Measurements from ENCODE around the gene ETV3. TPM values are rescaled to one million over a fixed set of nuclear protein-coding genes. Genes with fewer than 3 reads are reported as not detected.

ETV3 gene
- total and polyA plus RNA-seq, 10 of the 15 experiments (the other 5 are each of a cell fraction or from before 2014, with no cell fraction given): 1.7 to 13.8 (median 7.2) TPM

- H3K79me2 ChIP-seq (ENCODE audit: control insufficient read depth, insufficient read depth, low read length): no peaks in the 10 kb centered on the region
- no peaks in the 10 kb centered on the region for H3K9me3 ChIP-seq (replicated peaks; ENCODE audit: control insufficient read depth, insufficient read depth, low read length)
- 0 out of 2 replicates have a peak, but pooled peaks have one; percentile 45 for TF ChIP-seq SMARCA5 (IDR thresholded peaks at IDR 0.05)
- no peak for TF ChIP-seq MAX (IDR thresholded peaks at IDR 0.05; ENCODE audit: low read depth, low read length)
- no peak for TF ChIP-seq ZNF207 (IDR thresholded peaks at IDR 0.05; ENCODE audit: borderline replicate concordance)
- TF ChIP-seq EP300 (IDR thresholded peaks at IDR 0.05; ENCODE audit: borderline replicate concordance in 1 of 2, control insufficient read depth in 1 of 2, low read depth in 2 of 2, low read length in 2 of 2): 0 out of 4 replicates have a peak, but pooled peaks of 1 of the 2 experiments have one; percentile 52
- TF ChIP-seq MEF2B (IDR thresholded peaks at IDR 0.05; ENCODE audit: partially characterized antibody, poor library complexity, severe bottlenecking): peak; percentile 91
- TF ChIP-seq FOXM1 (IDR thresholded peaks at IDR 0.05; ENCODE audit: low read depth, low read length): no peak
- TF ChIP-seq RAD51 (IDR thresholded peaks at IDR 0.05): peak; percentile 29; the same call in 1 of the 2 replicates
- no peaks in the 10 kb centered on the region for H4K20me1 ChIP-seq (ENCODE audit: control insufficient read depth, insufficient read depth)
- SMC1A ChIA-PET (ENCODE audit: uncharacterized antibody, unreplicated experiment): interaction anchor here (0.8 to 2.4 kb wide), 12 partner anchors 9 to 338 kb away, joined by 3 to 7 read pairs (median 4); partner anchors contain the start of gene ETV3L
- FAIRE-seq: no peak
- H3K4me3 ChIP-seq: no peak overlapping the region
- peaks cover 20% of the 10 kb centered on the region for H3K4me1 ChIP-seq (ENCODE audit: control insufficient read depth, insufficient read depth, low read length)
- in situ Hi-C loops (cut with MboI) (no loop called here), intact Hi-C loops (cut with micrococcal nuclease; ENCODE audit: unreplicated experiment) (no loop called here)
- peak; percentile 41 for ATAC-seq
- H3K36me3 ChIP-seq (ENCODE audit: control insufficient read depth in 2 of 2, insufficient read depth in 2 of 2, low read length in 1 of 2): no peaks in the 10 kb centered on the region
- peak; percentile 32 for DNase-seq (ENCODE audit: low read depth, low spot score)
- no peak overlapping the region for H3K9ac ChIP-seq (ENCODE audit: control insufficient read depth, insufficient read depth, low read length)
- peak overlapping the region; percentile 40 for H3K4me2 ChIP-seq (ENCODE audit: control insufficient read depth, insufficient read depth)
- CTCF ChIA-PET: interaction anchor here (0.7 to 3.6 kb wide), 12 partner anchors 11 to 329 kb away, joined by 3 to 15 read pairs (median 4); no protein-coding TSS in a partner anchor
- no TSS peak for BruUV-seq (replicated peaks)
- POLR2A ChIA-PET: interaction anchor here (0.9 to 1.0 kb wide), 2 partner anchors 13 to 61 kb away, joined by 3 to 4 read pairs; no protein-coding TSS in a partner anchor
- WGBS (ENCODE audit: insufficient coverage, insufficient replicate concordance, low lambda C conversion rate, missing lambda C conversion rate): 0% methylated on average over 4 of the region's 4 CpGs
- RAD21 ChIA-PET (ENCODE audit: unreplicated experiment): interaction anchor here (0.8 to 2.6 kb wide), 6 partner anchors 8 to 327 kb away, joined by 3 to 6 read pairs (median 6); partner anchors contain the start of gene ETV3L
- H3K27ac ChIP-seq (ENCODE audit: control insufficient read depth, insufficient read depth): peak overlapping the region; percentile 29
- no peaks in the 10 kb centered on the region for H3K27me3 ChIP-seq (replicated peaks in 1 of 2; ENCODE audit: control insufficient read depth in 2 of 2, insufficient read depth in 2 of 2, low read length in 1 of 2)
- H2AFZ ChIP-seq (ENCODE audit: control insufficient read depth, low read depth, low read length): no peak overlapping the region; the same call in 1 of the 2 replicates
Observed at GRCh38 chr1:157167437-157167836, 29.2 kb upstream of the ETV3 start.

All from GM12878 (cell line).